Sigmoid colon (tissue), 3 donors: ENCODE results near the gene WFDC10A.

Experiments used
- POLR2A ChIP-seq, 2 donors: fragments of 450-650 bp; IDR thresholded peaks; one replicate each; pipeline ENCODE4 v1.6.1; 2016; ENCODE audit warnings: antibody characterized with exemption in 2 of 2, mild to moderate bottlenecking in 2 of 2, moderate library complexity in 2 of 2
- TF ChIP-seq, protein P1 (sequence below), 4 experiments: fragments of 450-650 bp in 3 of 4; fragments of 200-600 bp in 1 of 4; IDR thresholded peaks; one replicate each; pipeline ENCODE4 v1.5.1; 2016 to 2019; ENCODE audit warnings: antibody characterized with exemption in 4 of 4, mild to moderate bottlenecking in 3 of 4, moderate library complexity in 2 of 4

- no peak for TF ChIP-seq POLR2A (IDR thresholded peaks at IDR 0.05)
- TF ChIP-seq, protein P1, sequence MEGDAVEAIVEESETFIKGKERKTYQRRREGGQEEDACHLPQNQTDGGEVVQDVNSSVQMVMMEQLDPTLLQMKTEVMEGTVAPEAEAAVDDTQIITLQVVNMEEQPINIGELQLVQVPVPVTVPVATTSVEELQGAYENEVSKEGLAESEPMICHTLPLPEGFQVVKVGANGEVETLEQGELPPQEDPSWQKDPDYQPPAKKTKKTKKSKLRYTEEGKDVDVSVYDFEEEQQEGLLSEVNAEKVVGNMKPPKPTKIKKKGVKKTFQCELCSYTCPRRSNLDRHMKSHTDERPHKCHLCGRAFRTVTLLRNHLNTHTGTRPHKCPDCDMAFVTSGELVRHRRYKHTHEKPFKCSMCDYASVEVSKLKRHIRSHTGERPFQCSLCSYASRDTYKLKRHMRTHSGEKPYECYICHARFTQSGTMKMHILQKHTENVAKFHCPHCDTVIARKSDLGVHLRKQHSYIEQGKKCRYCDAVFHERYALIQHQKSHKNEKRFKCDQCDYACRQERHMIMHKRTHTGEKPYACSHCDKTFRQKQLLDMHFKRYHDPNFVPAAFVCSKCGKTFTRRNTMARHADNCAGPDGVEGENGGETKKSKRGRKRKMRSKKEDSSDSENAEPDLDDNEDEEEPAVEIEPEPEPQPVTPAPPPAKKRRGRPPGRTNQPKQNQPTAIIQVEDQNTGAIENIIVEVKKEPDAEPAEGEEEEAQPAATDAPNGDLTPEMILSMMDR (IDR thresholded peaks at IDR 0.05) = no peak
These were observed 18.5 kb upstream of the WFDC10A start for GRCh38 chr20:45611054-45611453.
